Measurements from ENCODE around the gene RNASEH2B.

The RNASEH2B gene

GRCh38 chr13:51000061-51000460 lies 90.5 kb downstream of the RNASEH2B start:
- no peak for DNase-seq

GRCh38 chr13:51000571-51001260 lies 91.1 kb downstream of the RNASEH2B start:
- DNase-seq = no peak

GRCh38 chr13:51001335-51001734 lies 91.7 kb downstream of the RNASEH2B start:
- no peak for DNase-seq

- no peak for DNase-seq
Observed at GRCh38 chr13:51002736-51003135, 93.1 kb downstream of the RNASEH2B start.

GRCh38 chr13:51003642-51004041 lies 94.1 kb downstream of the RNASEH2B start:
- no peak for DNase-seq

- no peak for DNase-seq
Observed at GRCh38 chr13:51004111-51004865, 94.7 kb downstream of the RNASEH2B start.

GRCh38 chr13:51004918-51005460 lies 95.4 kb downstream of the RNASEH2B start:
- DNase-seq = no peak

- DNase-seq = no peak
Observed at GRCh38 chr13:51005566-51005965, 96.0 kb downstream of the RNASEH2B start.
